DND-41 (cell line): ENCODE measurements around the gene WDR62.

ENCODE experiments used
- ATAC-seq: fragments of 200-7000 bp; cut with Tn5 transposase; 3 replicates; pipeline ENCODE4 v1.9.1; 2021; ENCODE audit warnings: low read depth; ENCODE audit not compliant: insufficient read depth
- DNase-seq: peaks from one replicate; pipeline ENCODE4 v3.0.0-alpha.2; 2020
- H2AFZ ChIP-seq: 2 replicates; pipeline ENCODE4 v1.6.0; 2012; ENCODE audit warnings: low read depth, low read length
- H3K27ac ChIP-seq: 2 replicates; pipeline ENCODE4 v1.5.1; 2012; ENCODE audit warnings: low read length, inconsistent platforms
- H3K27me3 ChIP-seq: fragments of 200-600 bp; sonication (generic); 2 replicates; pipeline ENCODE4 v1.6.0; 2012; ENCODE audit warnings: low read length, mild to moderate bottlenecking, inconsistent platforms; ENCODE audit not compliant: insufficient read depth, poor library complexity
- H3K36me3 ChIP-seq: 2 replicates; pipeline ENCODE4 v1.5.1; 2012; ENCODE audit warnings: low read length, inconsistent platforms; ENCODE audit not compliant: insufficient read depth
- H3K4me1 ChIP-seq: 2 replicates; pipeline ENCODE4 v1.5.1; 2012; ENCODE audit warnings: mild to moderate bottlenecking, low read length; ENCODE audit not compliant: insufficient read depth
- H3K4me2 ChIP-seq: 2 replicates; pipeline ENCODE4 v1.6.0; 2012; ENCODE audit warnings: mild to moderate bottlenecking, moderate library complexity, low read length, inconsistent platforms; ENCODE audit not compliant: insufficient read depth
- H3K4me3 ChIP-seq, 2 experiments: fragments of 200-600 bp in 1 of 2; shearing (Covaris generic) in 1 of 2; 2 replicates each; pipeline ENCODE4 v1.5.1; 2012 to 2016; ENCODE audit warnings: inconsistent platforms in 2 of 2, low read length in 2 of 2, mild to moderate bottlenecking in 2 of 2, low read depth in 1 of 2, moderate library complexity in 1 of 2
- H3K79me2 ChIP-seq: 2 replicates; pipeline ENCODE4 v1.6.0; 2012; ENCODE audit warnings: low read length, inconsistent platforms; ENCODE audit not compliant: insufficient read depth
- H3K9ac ChIP-seq: 2 replicates; pipeline ENCODE4 v1.6.0; 2012; ENCODE audit warnings: low read depth, mild to moderate bottlenecking, inconsistent platforms, low read length, moderate library complexity
- H3K9me3 ChIP-seq: 2 replicates; pipeline ENCODE4 v1.5.1; 2012; ENCODE audit warnings: low read length, moderate library complexity, mild to moderate bottlenecking, inconsistent platforms; ENCODE audit not compliant: insufficient read depth, severe bottlenecking
- H4K20me1 ChIP-seq: 2 replicates; pipeline ENCODE4 v1.6.0; 2012; ENCODE audit warnings: low read length; ENCODE audit not compliant: insufficient read depth
- CTCF ChIP-seq: IDR thresholded peaks from 2 replicates; pipeline ENCODE4 v1.5.1; 2012; ENCODE audit warnings: borderline replicate concordance, low read length, moderate library complexity, mild to moderate bottlenecking; ENCODE audit not compliant: poor library complexity, severe bottlenecking; ENCODE audit errors: extremely low read depth
- EZH2 ChIP-seq: IDR thresholded peaks from 3 replicates; pipeline ENCODE4 v1.6.1; 2012; ENCODE audit warnings: borderline replicate concordance, low read depth, mild to moderate bottlenecking, moderate library complexity, low read length, inconsistent platforms; ENCODE audit not compliant: severe bottlenecking

The WDR62 gene

GRCh38 chr19:36084231-36085009, 29.7 kb downstream of the WDR62 start:
- no peak for ATAC-seq
- no peak for DNase-seq
- peaks cover 22% of the 10 kb centered on the region for H4K20me1 ChIP-seq
- H3K79me2 ChIP-seq, result peaks cover 5% of the 10 kb centered on the region
- no peak overlapping the region for H3K27ac ChIP-seq
- no peaks in the 10 kb centered on the region for H3K9me3 ChIP-seq
- no peak overlapping the region for H3K4me3 ChIP-seq
- H2AFZ ChIP-seq, result no peak overlapping the region
- peaks cover 94% of the 10 kb centered on the region for H3K36me3 ChIP-seq
- TF ChIP-seq CTCF, result no peak
- no peak for TF ChIP-seq EZH2
- no peak overlapping the region for H3K9ac ChIP-seq
- H3K27me3 ChIP-seq, result no peaks in the 10 kb centered on the region
- H3K4me1 ChIP-seq, result no peaks in the 10 kb centered on the region
- H3K4me2 ChIP-seq, result no peak overlapping the region

DNA sequence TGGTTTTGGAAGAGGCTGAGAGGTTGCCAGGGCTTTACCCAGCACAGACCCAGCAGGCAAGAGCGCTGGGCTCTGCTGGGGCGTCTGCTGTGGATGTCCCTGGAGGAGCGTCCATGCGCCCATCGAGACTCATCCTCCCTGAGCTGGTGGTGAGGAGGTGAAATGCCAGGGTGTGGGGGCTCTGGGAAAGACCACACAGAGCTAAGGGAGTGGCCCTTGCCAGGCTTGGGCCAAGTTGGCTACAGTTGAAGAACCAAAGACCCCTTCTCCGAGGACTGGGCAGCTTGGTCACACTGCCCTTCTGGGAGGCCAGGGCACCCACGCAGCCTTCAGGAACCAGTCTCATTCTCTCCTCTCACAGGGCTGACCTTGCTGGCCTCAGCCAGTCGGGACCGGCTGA, 31.6 kb downstream of the WDR62 start:
- no peak overlapping the region for H3K27ac ChIP-seq
- ATAC-seq, result no peak
- no peak overlapping the region for H3K4me2 ChIP-seq
- H3K79me2 ChIP-seq, result peaks cover 2% of the 10 kb centered on the region
- H3K4me1 ChIP-seq, result no peaks in the 10 kb centered on the region
- H2AFZ ChIP-seq, result no peak overlapping the region
- TF ChIP-seq EZH2, result no peak
- TF ChIP-seq CTCF, result no peak
- no peaks in the 10 kb centered on the region for H3K9me3 ChIP-seq
- no peak overlapping the region for H3K9ac ChIP-seq
- H3K36me3 ChIP-seq, result peaks cover 99% of the 10 kb centered on the region
- peaks cover 24% of the 10 kb centered on the region for H4K20me1 ChIP-seq
- H3K27me3 ChIP-seq, result no peaks in the 10 kb centered on the region
- H3K4me3 ChIP-seq, result no peak overlapping the region
- no peak for DNase-seq

- H3K79me2 ChIP-seq, result no peaks in the 10 kb centered on the region
- no peak overlapping the region for H3K4me3 ChIP-seq
- H3K4me1 ChIP-seq, result no peaks in the 10 kb centered on the region
- no peak overlapping the region for H3K9ac ChIP-seq
- DNase-seq (no peak), ATAC-seq (no peak)
- no peak overlapping the region for H2AFZ ChIP-seq
- H3K27me3 ChIP-seq, result no peaks in the 10 kb centered on the region
- no peaks in the 10 kb centered on the region for H3K9me3 ChIP-seq
- H4K20me1 ChIP-seq, result peaks cover 22% of the 10 kb centered on the region
- peaks cover 98% of the 10 kb centered on the region for H3K36me3 ChIP-seq
- no peak overlapping the region for H3K27ac ChIP-seq
- no peak overlapping the region for H3K4me2 ChIP-seq
- TF ChIP-seq CTCF (no peak), EZH2 (no peak)
These were observed 35.1 kb downstream of the WDR62 start for GRCh38 chr19:36089847-36090246.
